H1 (cell line): ENCODE measurements around the gene GABPB2. TPM values are rescaled to one million over a fixed set of nuclear protein-coding genes. Genes with fewer than 3 reads are reported as not detected.

Experiments used
- CTCF ChIA-PET: fragments of 300-600 bp; sonication (Branson Sonifier 250); formaldehyde crosslinking; loops from one replicate; lab custom pipeline; 2021; ENCODE audit not compliant: partially characterized antibody; lab: Charles Lee
- POLR2A ChIA-PET: fragments of 300-600 bp; sonication (Branson Sonifier 250); formaldehyde crosslinking; loops from one replicate; lab custom pipeline; 2021; ENCODE audit warnings: inconsistent platforms; ENCODE audit not compliant: partially characterized antibody; lab: Charles Lee
- DNase-seq, 2 experiments: peaks; one replicate each; pipeline versions ENCODE4 v3.0.0 to v3.0.0-alpha.2; 2010 to 2022; ENCODE audit warnings: low spot score in 2 of 2, low read depth in 1 of 2, mixed read lengths in 1 of 2
- FAIRE-seq: peaks from 2 replicates; lab custom pipeline; 2011; peaks lifted over from hg19 to GRCh38; lab: Jason Lieb, UNC
- H2AFZ ChIP-seq: 2 replicates; pipeline ENCODE4 v1.8.1; 2012; ENCODE audit warnings: low read length, inconsistent platforms
- H2AK5ac ChIP-seq: 2 replicates; pipeline ENCODE4 v1.6.1; 2013; ENCODE audit warnings: low read depth, low read length
- H2BK120ac ChIP-seq: replicated peaks from 2 replicates; pipeline ENCODE3; 2013; ENCODE audit warnings: low read depth, low read length, inconsistent platforms
- H2BK12ac ChIP-seq: 2 replicates; pipeline ENCODE4 v1.6.1; 2013; ENCODE audit warnings: low read depth, low read length
- H2BK15ac ChIP-seq: 2 replicates; pipeline ENCODE4 v1.6.1; 2013; ENCODE audit warnings: low read length
- H2BK20ac ChIP-seq: 2 replicates; pipeline ENCODE4 v1.6.1; 2013; ENCODE audit warnings: low read length
- H2BK5ac ChIP-seq: 2 replicates; pipeline ENCODE4 v1.6.1; 2013; ENCODE audit warnings: low read depth, low read length
- H3K14ac ChIP-seq: 2 replicates; pipeline ENCODE4 v1.6.1; 2013; ENCODE audit warnings: inconsistent platforms; ENCODE audit not compliant: insufficient read length
- H3K18ac ChIP-seq: 2 replicates; pipeline ENCODE4 v1.6.1; 2013; ENCODE audit warnings: low read length; ENCODE audit errors: extremely low read depth
- H3K23ac ChIP-seq: 2 replicates; pipeline ENCODE4 v1.6.1; 2013; ENCODE audit warnings: inconsistent platforms; ENCODE audit not compliant: insufficient read length
- H3K23me2 ChIP-seq: 2 replicates; pipeline ENCODE4 v1.6.1; 2013; ENCODE audit warnings: low read depth, low read length
- H3K27ac ChIP-seq: 2 replicates; pipeline ENCODE4 v1.6.1; 2011; ENCODE audit warnings: low read depth, low read length, inconsistent platforms
- H3K27me3 ChIP-seq, 4 experiments: replicated peaks in 1 of 4; 1 replicate in 1 of 4; 2 replicates in 3 of 4; pipeline versions ENCODE4 v1.6.1 to v1.8.1; 2011 to 2013; ENCODE audit warnings: low read length in 3 of 4, mild to moderate bottlenecking in 3 of 4, inconsistent platforms in 2 of 4, mixed read lengths in 2 of 4, moderate library complexity in 1 of 4; ENCODE audit not compliant: control insufficient read depth in 3 of 4, insufficient read depth in 3 of 4; ENCODE audit errors: extremely low read depth in 1 of 4
- H3K36me3 ChIP-seq, 4 experiments: 2 replicates each; pipeline versions ENCODE4 v1.6.1 to v1.8.1; 2011 to 2013; ENCODE audit warnings: mild to moderate bottlenecking in 4 of 4, low read length in 3 of 4, moderate library complexity in 2 of 4, control low read depth in 1 of 4, inconsistent platforms in 1 of 4; ENCODE audit not compliant: insufficient read depth in 4 of 4, control insufficient read depth in 2 of 4
- H3K4ac ChIP-seq: replicated peaks from 2 replicates; pipeline ENCODE3; 2013; ENCODE audit warnings: low read length, low read depth, mixed read lengths, inconsistent platforms; ENCODE audit not compliant: insufficient read length
- H3K4me1 ChIP-seq, 4 experiments: replicated peaks in 1 of 4; 1 replicate in 1 of 4; 2 replicates in 3 of 4; pipeline versions ENCODE4 v1.6.1 to v1.8.1; 2011 to 2013; ENCODE audit warnings: low read length in 3 of 4, inconsistent platforms in 2 of 4, mixed read lengths in 1 of 4; ENCODE audit not compliant: insufficient read depth in 4 of 4, control insufficient read depth in 3 of 4
- H3K4me2 ChIP-seq, 2 experiments: 2 replicates each; pipeline versions ENCODE4 v1.6.1 to v1.8.1; 2011 to 2013; ENCODE audit warnings: low read depth in 2 of 2, low read length in 2 of 2, control low read depth in 1 of 2, inconsistent platforms in 1 of 2, mild to moderate bottlenecking in 1 of 2; ENCODE audit not compliant: insufficient read depth in 1 of 2
- H3K4me3 ChIP-seq, 4 experiments: fragments of 200-600, 300-600 bp in 1 of 4; sonication (generic), shearing (Covaris generic), sonication (Bioruptor Twin) in 1 of 4; 2 replicates each; pipeline versions ENCODE4 v1.5.1 to v1.8.1; 2011 to 2016; ENCODE audit warnings: low read length in 4 of 4, low read depth in 3 of 4, control low read depth in 2 of 4, inconsistent platforms in 2 of 4, mild to moderate bottlenecking in 2 of 4, mixed read lengths in 1 of 4, moderate library complexity in 1 of 4; ENCODE audit not compliant: insufficient read depth in 2 of 4; ENCODE audit errors: extremely low read depth in 1 of 4
- H3K56ac ChIP-seq: replicated peaks from 2 replicates; pipeline ENCODE3; 2013; ENCODE audit warnings: low read depth, mild to moderate bottlenecking, mixed read lengths, low read length, inconsistent platforms; ENCODE audit not compliant: insufficient read length
- H3K79me1 ChIP-seq: 2 replicates; pipeline ENCODE4 v1.6.1; 2013; ENCODE audit warnings: low read depth, low read length, control low read depth
- H3K79me2 ChIP-seq, 2 experiments: 2 replicates each; pipeline versions ENCODE4 v1.6.1 to v1.8.1; 2012 to 2013; ENCODE audit warnings: low read length in 2 of 2, mild to moderate bottlenecking in 2 of 2, inconsistent platforms in 1 of 2; ENCODE audit not compliant: insufficient read depth in 2 of 2, control insufficient read depth in 1 of 2
- H3K9ac ChIP-seq, 4 experiments: replicated peaks in 1 of 4; 1 replicate in 1 of 4; 2 replicates in 3 of 4; pipeline versions ENCODE4 v1.6.1 to v1.8.1; 2011 to 2013; ENCODE audit warnings: low read depth in 3 of 4, low read length in 3 of 4, control low read depth in 2 of 4, mild to moderate bottlenecking in 2 of 4, moderate library complexity in 2 of 4, inconsistent platforms in 1 of 4; ENCODE audit errors: extremely low read depth in 1 of 4
- H3K9me3 ChIP-seq, 2 experiments: 2 replicates each; pipeline versions ENCODE4 v1.6.1 to v1.8.1; 2012 to 2013; ENCODE audit warnings: mild to moderate bottlenecking in 2 of 2, moderate library complexity in 2 of 2, control low read depth in 1 of 2, inconsistent platforms in 1 of 2, low read depth in 1 of 2, low read length in 1 of 2, mixed read lengths in 1 of 2; ENCODE audit not compliant: insufficient read depth in 2 of 2
- H4K20me1 ChIP-seq, 2 experiments: replicated peaks in 1 of 2; 2 replicates each; pipeline versions ENCODE3 to v1.8.1; 2011 to 2013; ENCODE audit warnings: inconsistent platforms in 2 of 2, low read length in 2 of 2, mild to moderate bottlenecking in 1 of 2; ENCODE audit not compliant: insufficient read depth in 2 of 2, control insufficient read depth in 1 of 2
- H4K5ac ChIP-seq: 2 replicates; pipeline ENCODE4 v1.6.1; 2013; ENCODE audit warnings: low read length, low read depth, mixed read lengths, inconsistent platforms; ENCODE audit not compliant: insufficient read length
- H4K8ac ChIP-seq: 2 replicates; pipeline ENCODE4 v1.8.0; 2013; ENCODE audit warnings: mild to moderate bottlenecking, moderate library complexity, low read length, inconsistent platforms; ENCODE audit not compliant: insufficient read depth; ENCODE audit errors: extremely low read depth
- H4K91ac ChIP-seq: replicated peaks from 2 replicates; pipeline ENCODE3; 2013; ENCODE audit warnings: low read length, mixed read lengths, inconsistent platforms; ENCODE audit not compliant: insufficient read length
- ASH2L ChIP-seq: fragments of 200-600, 300-600 bp; sonication (generic); IDR thresholded peaks from one replicate; pipeline ENCODE4 v1.7.1; 2017; ENCODE audit warnings: low read length
- CREB1 ChIP-seq: IDR thresholded peaks from 2 replicates; pipeline ENCODE4 v1.6.1; 2012; ENCODE audit warnings: inconsistent platforms
- EGR1 ChIP-seq: IDR thresholded peaks from 2 replicates; pipeline ENCODE4 v1.6.1; 2011; ENCODE audit warnings: low read depth, low read length, borderline replicate concordance
- EZH2 ChIP-seq: fragments of 200-600 bp; sonication (generic); IDR thresholded peaks from 2 replicates; pipeline ENCODE4 v1.7.1; 2012; ENCODE audit warnings: low read depth, mild to moderate bottlenecking, moderate library complexity, low read length, inconsistent platforms; ENCODE audit not compliant: severe bottlenecking
- GTF2F1 ChIP-seq: IDR thresholded peaks from 2 replicates; pipeline ENCODE4 v1.6.1; 2012; ENCODE audit warnings: low read depth, low read length, improper control_type of control experiment, borderline replicate concordance
- JUN ChIP-seq: IDR thresholded peaks from 2 replicates; pipeline ENCODE4 v1.6.1; 2011; ENCODE audit warnings: low read depth, mild to moderate bottlenecking, improper control_type of control experiment, low read length
- KDM1A ChIP-seq: fragments of 200-600, 300-600 bp; sonication (generic); IDR thresholded peaks from 2 replicates; pipeline ENCODE4 v1.7.1; 2016; ENCODE audit warnings: mild to moderate bottlenecking, low read length, borderline replicate concordance
- SIRT6 ChIP-seq: IDR thresholded peaks from one replicate; pipeline ENCODE4 v1.7.1; 2012; ENCODE audit warnings: low read length, inconsistent platforms
- SP1 ChIP-seq: IDR thresholded peaks from 2 replicates; pipeline ENCODE4 v1.6.1; 2011; ENCODE audit warnings: low read depth, low read length
- SP4 ChIP-seq: IDR thresholded peaks from 2 replicates; pipeline ENCODE4 v1.6.1; 2012; ENCODE audit warnings: low read length, inconsistent platforms
- SRF ChIP-seq: IDR thresholded peaks from 2 replicates; pipeline ENCODE4 v1.6.1; 2011; ENCODE audit warnings: mild to moderate bottlenecking, low read depth, low read length, moderate library complexity
- TEAD4 ChIP-seq: IDR thresholded peaks from 2 replicates; pipeline ENCODE4 v1.6.1; 2012; ENCODE audit warnings: low read depth, low read length, inconsistent platforms, mixed read lengths
- ZNF274 ChIP-seq: IDR thresholded peaks from 2 replicates; pipeline ENCODE4 v1.7.0; 2012; ENCODE audit warnings: low read length, borderline replicate concordance; ENCODE audit errors: extremely low read depth
- WGBS, 2 experiments: shearing (Covaris generic) in 1 of 2; methylation state at CpG; one replicate each; pipeline versions ENCODE4 v1.1.6 to v1.1.7; 2013 to 2015; ENCODE audit warnings: low lambda C conversion rate in 2 of 2, mixed read lengths in 2 of 2, inconsistent platforms in 1 of 2, low coverage in 1 of 2, missing lambda C conversion rate in 1 of 2; ENCODE audit not compliant: insufficient replicate concordance in 2 of 2, insufficient coverage in 1 of 2, insufficient read length in 1 of 2; ENCODE audit errors: extremely low coverage in 1 of 2, missing lambda C conversion rate in 1 of 2; 5-methylcytosine and 5-hydroxymethylcytosine counted together
- polyA plus RNA-seq, 7 experiments: library from polyadenylated mRNA; depleted of rRNA in 3 of 7; stranded (reverse) in 5 of 7; unstranded in 2 of 7; fragments of >200 nt in 5 of 7; fragments of 200-250 nt in 2 of 7; gene quantifications; 1 replicate in 5 of 7; 2 replicates in 1 of 7; 4 replicates in 1 of 7; pipeline versions ENCODE4 v1.2.1 to v1.2.3, GENCODE V29; 2011 to 2013; ENCODE audit warnings: missing spikeins in 2 of 7, mixed read lengths in 2 of 7
- total RNA-seq: library from RNA; stranded (reverse); fragmentation: NEBNext Ultra II Directional; extraction: Animal tissue kit (Norgen Biotek cat#: 25700); gene quantifications from 2 replicates; pipeline ENCODE4 v1.2.1, GENCODE V29; 2021

GABPB2 gene
- total and polyA plus RNA-seq, 2 of the 8 experiments (the other 6 are each of a cell fraction or from before 2014, with no cell fraction given), result 1.8 to 2.4 TPM

DNA sequence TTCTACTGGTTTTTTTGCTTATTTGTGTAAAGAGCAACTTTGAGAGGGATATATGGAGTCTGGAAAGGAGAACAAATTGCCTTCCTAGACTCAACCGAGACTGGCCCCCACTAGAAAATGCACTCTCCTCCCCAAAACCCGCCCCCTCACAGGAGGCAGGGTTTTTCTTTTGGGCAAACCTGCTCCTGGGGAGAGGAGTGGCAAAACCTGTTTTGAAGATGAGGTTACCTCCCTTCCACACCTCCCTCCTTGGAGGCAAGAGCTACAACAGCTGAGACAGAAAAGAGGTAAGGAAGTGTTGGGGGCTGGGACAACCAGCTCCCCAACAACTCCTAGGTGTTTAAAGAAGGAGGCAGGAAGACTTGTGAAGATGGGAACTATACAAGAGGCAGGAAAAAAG is 34.2 kb upstream of the GABPB2 start, which contains the start of gene BNIPL:
BNIPL (plus strand) TSS at position 231 of the 400 bp plus-strand sequence; CDS start at position 371, 140 bp downstream.
- CTCF ChIA-PET, result interaction anchor here (0.6 to 2.3 kb wide), 5 partner anchors 11 to 95 kb away, joined by 3 to 7 read pairs (median 4); no protein-coding TSS in a partner anchor

More for the DNA sequence above, 34.2 kb upstream of the GABPB2 start, which contains the start of gene BNIPL:
- TF ChIP-seq SIRT6 (no peak), CREB1 (no peak), TEAD4 (no peak), SP4 (no peak), KDM1A (no peak), ASH2L (peak; percentile 37), GTF2F1 (no peak), ZNF274 (no peak), SRF (no peak), SP1 (no peak), JUN (no peak), EGR1 (peak; percentile 58; the same call in 1 of the 2 replicates), EZH2 (no peak)
- Histone ChIP-seq H3K27ac (no peak within 1 kb of the TSS), H2BK12ac (no peak within 1 kb of the TSS), H3K79me2 (no peaks in the 10 kb centered on the region), H4K20me1 (no peaks in the 10 kb centered on the region), H2AK5ac (no peak within 1 kb of the TSS), H2BK5ac (no peak within 1 kb of the TSS), H3K4ac (no peak within 1 kb of the TSS), H3K4me1 (peaks cover 0 to 3% (median 0%) of the 10 kb centered on the region in 4 experiments; a peak in 3 of 7 replicates), H4K5ac (no peak within 1 kb of the TSS), H3K4me3 (peak within 1 kb of the TSS in 2 of 4 experiments; percentile 12 to 41; a peak in 3 of 8 replicates), H3K56ac (no peak within 1 kb of the TSS), H3K4me2 (peak within 1 kb of the TSS; percentile 20 to 24; a peak in 3 of 4 replicates), H3K14ac (no peak within 1 kb of the TSS), H3K18ac (no peak within 1 kb of the TSS), H3K9ac (no peak within 1 kb of the TSS), H2BK120ac (no peak within 1 kb of the TSS), H3K79me1 (no peaks in the 10 kb centered on the region), H3K23ac (no peak within 1 kb of the TSS), H3K9me3 (no peaks in the 10 kb centered on the region), H3K27me3 (no peaks in the 10 kb centered on the region), H2BK20ac (no peak within 1 kb of the TSS; the same call in 1 of the 2 replicates), H2BK15ac (no peak within 1 kb of the TSS), H3K36me3 (peaks cover 0 to 15% (median 8%) of the 10 kb centered on the region in 4 experiments; a peak in 6 of 8 replicates), H4K8ac (no peak within 1 kb of the TSS), H4K91ac (no peak within 1 kb of the TSS), H2AFZ (no peak within 1 kb of the TSS), H3K23me2 (no peaks in the 10 kb centered on the region)
- POLR2A ChIA-PET, result interaction anchor here (0.6 to 6.4 kb wide), 4 partner anchors 12 to 460 kb away, joined by 3 to 58 read pairs (median 4); partner anchors contain the start of gene C1orf56
- no peak for FAIRE-seq
- DNase-seq, result no peak
- 35% methylated on average over 2 of the region's 2 CpGs; no CpG with 5 or more reads in 1 of the 2 experiments for WGBS, 2 experiments
